GM18858 (cell line): ENCODE results near the gene TCF7L1.
"Not testable (repeated sequence)": the region's sequence is repeated elsewhere in the genome, so short reads cannot be mapped to it uniquely, and the experiment has no call there.

ENCODE experiments used
- ATAC-seq: cut with Tn5 transposase; IDR thresholded peaks from one replicate; pipeline ENCODE4 v1.9.1; 2021; ENCODE audit not compliant: unreplicated experiment

Gene TCF7L1

GRCh38 chr2:85132397-85132796 is 795 bp upstream of the TCF7L1 start:
- no peak for ATAC-seq

- ATAC-seq: no peak
These were observed 611 bp downstream of the TCF7L1 start for GRCh38 chr2:85133751-85134254.

GRCh38 chr2:85134255-85134895 is 1.2 kb downstream of the TCF7L1 start:
- ATAC-seq: no peak

GRCh38 chr2:85134896-85135659 is 1.9 kb downstream of the TCF7L1 start:
- ATAC-seq: no peak

- no peak for ATAC-seq
These were observed 2.4 kb downstream of the TCF7L1 start for GRCh38 chr2:85135660-85135914.

- ATAC-seq: no peak
These were observed 4.0 kb downstream of the TCF7L1 start for GRCh38 chr2:85137156-85137555.

GRCh38 chr2:85143463-85144082 is 10.4 kb downstream of the TCF7L1 start:
- no peak for ATAC-seq

GRCh38 chr2:85145116-85145820 is 12.1 kb downstream of the TCF7L1 start:
- no peak for ATAC-seq

- no peak for ATAC-seq
These were observed 15.0 kb downstream of the TCF7L1 start for GRCh38 chr2:85148190-85148589.

- ATAC-seq: no peak
These were observed 17.8 kb downstream of the TCF7L1 start for GRCh38 chr2:85151026-85151425.

- no peak for ATAC-seq
These were observed 19.7 kb downstream of the TCF7L1 start for GRCh38 chr2:85152895-85153294.

- no peak for ATAC-seq
These were observed 21.0 kb downstream of the TCF7L1 start for GRCh38 chr2:85154048-85154753.

GRCh38 chr2:85155082-85155481 is 21.9 kb downstream of the TCF7L1 start:
- ATAC-seq: not testable (repeated sequence)

GRCh38 chr2:85156153-85156552 is 23.0 kb downstream of the TCF7L1 start:
- no peak for ATAC-seq

- no peak for ATAC-seq
These were observed 23.4 kb downstream of the TCF7L1 start for GRCh38 chr2:85156619-85157018.

- no peak for ATAC-seq
These were observed 24.2 kb downstream of the TCF7L1 start for GRCh38 chr2:85157345-85157744.

GRCh38 chr2:85158559-85159273 is 25.5 kb downstream of the TCF7L1 start:
- no peak for ATAC-seq

GRCh38 chr2:85159589-85159988 is 26.4 kb downstream of the TCF7L1 start:
- ATAC-seq: no peak

GRCh38 chr2:85160966-85161960 is 28.1 kb downstream of the TCF7L1 start:
- ATAC-seq: no peak
